ENCODE results near the gene THAP4. TPM values are rescaled to one million over a fixed set of nuclear protein-coding genes. Genes with fewer than 3 reads are reported as not detected.

The THAP4 gene
- total RNA-seq, 2 experiments from 2014 or later = 45.1 to 48.9 TPM

DNA sequence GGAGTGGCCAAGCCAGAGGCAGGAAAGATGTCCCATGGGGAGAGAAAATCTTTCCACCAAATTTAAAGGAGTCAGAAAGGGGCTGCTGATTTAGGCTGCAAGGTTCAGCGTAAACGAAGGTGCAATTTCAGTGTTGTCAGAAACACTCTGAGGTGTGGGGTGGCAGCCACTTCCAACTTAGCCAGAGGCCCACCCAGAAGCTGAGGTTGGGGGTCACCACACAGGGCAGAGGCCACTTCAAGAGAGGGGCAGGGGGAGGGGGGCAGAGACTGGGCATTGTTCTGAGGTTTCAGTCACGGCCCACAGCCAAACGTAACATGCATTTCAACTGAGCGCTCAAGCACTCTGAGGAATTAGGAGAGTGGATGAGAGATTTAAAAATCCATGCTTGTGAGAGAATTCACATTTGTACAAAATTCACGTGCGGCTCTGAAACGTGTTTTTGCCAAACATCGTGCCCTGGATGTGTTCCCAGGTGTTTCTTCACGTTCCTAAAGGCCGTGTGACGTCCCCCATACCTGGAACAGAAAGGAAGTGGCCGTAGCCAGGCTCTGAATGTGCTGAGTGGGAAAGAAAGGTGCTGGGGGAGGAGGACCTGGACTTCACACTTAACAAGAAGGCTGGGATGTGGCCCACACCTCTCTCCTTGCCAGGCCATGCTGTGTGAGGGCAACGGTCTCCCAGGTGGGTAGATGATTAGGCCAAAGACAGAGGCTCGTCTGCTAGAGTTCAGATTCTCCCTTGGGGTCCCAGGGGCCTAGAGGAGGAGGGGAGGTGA is 97.9 kb downstream of the THAP4 start:
- Mint-ChIP-seq H3K4me1 (ENCODE audit: low read depth) (peaks cover 3% of the 10 kb centered on the region), H3K36me3 (ENCODE audit: low read depth) (no peaks in the 10 kb centered on the region), H3K4me3 (no peak overlapping the region), H3K27ac (no peak overlapping the region), H3K9me3 (no peaks in the 10 kb centered on the region), H3K27me3 (peaks cover 27% of the 10 kb centered on the region)
- no peak for DNase-seq
- TF ChIP-seq, protein P1, sequence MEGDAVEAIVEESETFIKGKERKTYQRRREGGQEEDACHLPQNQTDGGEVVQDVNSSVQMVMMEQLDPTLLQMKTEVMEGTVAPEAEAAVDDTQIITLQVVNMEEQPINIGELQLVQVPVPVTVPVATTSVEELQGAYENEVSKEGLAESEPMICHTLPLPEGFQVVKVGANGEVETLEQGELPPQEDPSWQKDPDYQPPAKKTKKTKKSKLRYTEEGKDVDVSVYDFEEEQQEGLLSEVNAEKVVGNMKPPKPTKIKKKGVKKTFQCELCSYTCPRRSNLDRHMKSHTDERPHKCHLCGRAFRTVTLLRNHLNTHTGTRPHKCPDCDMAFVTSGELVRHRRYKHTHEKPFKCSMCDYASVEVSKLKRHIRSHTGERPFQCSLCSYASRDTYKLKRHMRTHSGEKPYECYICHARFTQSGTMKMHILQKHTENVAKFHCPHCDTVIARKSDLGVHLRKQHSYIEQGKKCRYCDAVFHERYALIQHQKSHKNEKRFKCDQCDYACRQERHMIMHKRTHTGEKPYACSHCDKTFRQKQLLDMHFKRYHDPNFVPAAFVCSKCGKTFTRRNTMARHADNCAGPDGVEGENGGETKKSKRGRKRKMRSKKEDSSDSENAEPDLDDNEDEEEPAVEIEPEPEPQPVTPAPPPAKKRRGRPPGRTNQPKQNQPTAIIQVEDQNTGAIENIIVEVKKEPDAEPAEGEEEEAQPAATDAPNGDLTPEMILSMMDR (IDR thresholded peaks at IDR 0.05) = no peak
- ATAC-seq = no peak
- intact Hi-C loops (cut with micrococcal nuclease) = no loop called here
- ChIA-PET POLR2A (no interaction called here), CTCF (no interaction called here)

DNA sequence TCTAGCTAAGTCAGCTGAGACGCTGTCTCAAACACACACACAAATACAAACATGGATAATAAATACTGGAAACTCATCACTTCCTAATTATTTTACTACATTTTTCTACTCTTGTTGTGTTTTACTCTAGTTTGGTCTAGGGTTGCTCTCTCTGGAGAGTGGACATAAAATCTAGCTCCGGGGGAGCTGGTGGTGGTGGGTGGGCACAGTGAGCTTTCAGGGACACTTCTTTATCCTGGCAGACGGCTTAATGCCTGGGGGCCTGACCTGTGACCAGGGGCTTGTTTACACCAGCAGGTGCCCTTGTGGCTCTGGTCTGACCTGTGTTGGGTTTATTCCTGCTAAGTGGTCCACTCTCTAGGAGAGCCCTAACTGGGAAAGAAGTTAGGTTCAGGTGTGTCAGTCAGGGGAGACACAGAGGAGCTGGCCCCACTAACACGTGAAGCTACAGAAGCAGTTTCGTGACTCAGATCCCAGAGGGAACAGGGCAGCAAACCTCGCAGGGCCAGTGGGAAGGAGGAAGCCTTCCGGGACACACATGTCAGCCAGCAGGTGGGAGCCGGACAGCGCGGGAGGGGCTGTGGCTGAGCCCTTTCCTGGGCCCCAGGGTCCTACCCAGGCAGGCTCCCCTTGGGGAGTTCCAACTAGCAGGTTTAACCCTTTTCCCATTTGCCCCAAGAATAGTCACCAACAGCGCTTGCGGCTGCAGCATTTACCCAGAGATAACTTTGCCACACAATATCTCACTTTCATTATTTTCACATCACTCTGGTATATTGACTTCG is 100.9 kb downstream of the THAP4 start:
- no peak for ATAC-seq
- H3K9me3 Mint-ChIP-seq = no peaks in the 10 kb centered on the region
- CTCF ChIA-PET = no interaction called here
- no peaks in the 10 kb centered on the region for H3K36me3 Mint-ChIP-seq (ENCODE audit: low read depth)
- no peak for DNase-seq
- peaks cover 17% of the 10 kb centered on the region for H3K27me3 Mint-ChIP-seq
- H3K4me1 Mint-ChIP-seq (ENCODE audit: low read depth) = peaks cover 3% of the 10 kb centered on the region
- no peak overlapping the region for H3K27ac Mint-ChIP-seq
- no peak overlapping the region for H3K4me3 Mint-ChIP-seq
- intact Hi-C loops (cut with micrococcal nuclease) = no loop called here
- TF ChIP-seq, protein P1 (IDR thresholded peaks at IDR 0.05) = no peak
- POLR2A ChIA-PET = no interaction called here

DNA sequence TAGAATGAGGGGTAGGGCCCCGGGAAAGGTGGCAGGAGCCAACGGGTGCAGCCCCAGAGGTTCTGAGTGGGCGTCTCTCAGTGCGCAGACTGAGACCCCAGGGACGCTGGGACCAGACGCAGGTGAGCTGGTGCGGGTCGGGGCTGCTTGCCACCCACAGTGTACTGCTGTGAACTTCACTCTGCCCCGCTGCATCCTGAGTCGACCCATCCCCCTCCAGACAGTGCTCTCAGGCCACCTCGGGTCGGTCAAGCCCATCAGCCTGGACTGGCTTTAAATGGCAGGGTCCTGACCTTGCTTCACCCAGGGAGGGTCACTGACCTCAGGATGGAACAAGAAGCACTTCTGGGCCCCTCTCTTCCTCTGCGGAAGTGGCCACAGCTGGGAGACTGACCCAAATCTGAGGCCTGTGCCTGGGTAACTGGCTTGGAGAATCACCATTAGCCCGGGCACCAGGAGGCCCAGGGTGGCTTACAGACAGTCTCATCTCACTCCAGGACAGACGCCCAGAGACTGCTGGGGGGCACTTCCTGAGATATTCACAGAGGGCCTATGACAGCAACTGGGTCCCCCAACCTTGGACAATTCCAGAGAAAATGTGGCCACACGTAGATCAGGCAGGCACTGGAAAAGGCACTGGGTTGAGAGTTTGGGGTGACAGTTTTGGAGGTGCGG is 102.1 kb downstream of the THAP4 start:
- H3K27ac Mint-ChIP-seq = no peak overlapping the region
- TF ChIP-seq, protein P1 (IDR thresholded peaks at IDR 0.05) = no peak
- ATAC-seq (no peak), DNase-seq (no peak)
- peaks cover 14% of the 10 kb centered on the region for H3K27me3 Mint-ChIP-seq
- intact Hi-C loops (cut with micrococcal nuclease) = no loop called here
- H3K9me3 Mint-ChIP-seq = no peaks in the 10 kb centered on the region
- no peak overlapping the region for H3K4me3 Mint-ChIP-seq
- CTCF ChIA-PET = no interaction called here
- POLR2A ChIA-PET = no interaction called here
- no peaks in the 10 kb centered on the region for H3K36me3 Mint-ChIP-seq (ENCODE audit: low read depth)
- H3K4me1 Mint-ChIP-seq (ENCODE audit: low read depth) = no peaks in the 10 kb centered on the region

Other genes starting within 250 kb of the THAP4 start
- gene STK25, start 128.6 kb downstream of the THAP4 start, total RNA-seq = 100 to 1,000 TPM; 103 to 104 TPM
- gene BOK, start 78.4 kb downstream of the THAP4 start, total RNA-seq = under 1 TPM; 0.16 to 0.22 TPM
- gene ATG4B, start 535 bp upstream of the THAP4 start, total RNA-seq = 10 to 100 TPM; 90.7 to 94.6 TPM
- 10 to 100 TPM; 87.1 to 91.9 TPM for gene DTYMK, start 49.7 kb upstream of the THAP4 start, total RNA-seq
- 10 to 100 TPM; 37.7 to 41.3 TPM for gene ING5, start 64.9 kb upstream of the THAP4 start, total RNA-seq
- gene D2HGDH, start 97.5 kb upstream of the THAP4 start, total RNA-seq = 10 to 100 TPM; 39.4 to 42.6 TPM
- gene GAL3ST2, start 139.7 kb upstream of the THAP4 start, total RNA-seq = under 1 TPM; 0.89 to 0.95 TPM
- gene NEU4, start 172.0 kb upstream of the THAP4 start, total RNA-seq = under 1 TPM; 0.38 to 0.54 TPM
- gene PDCD1, start 221.7 kb upstream of the THAP4 start, total RNA-seq = 10 to 100 TPM; 19.4 to 20.3 TPM
- gene RTP5, start 232.6 kb upstream of the THAP4 start, total RNA-seq = under 1 TPM; 0.22 to 0.29 TPM